Transverse colon (tissue), 4 donors: ENCODE data around the gene G6PC1. TPM values are rescaled to one million over a fixed set of nuclear protein-coding genes. Genes with fewer than 3 reads are reported as not detected.

Experiments used
- DNase-seq: peaks from one replicate; pipeline ENCODE4 v3.0.0-alpha.2; 2019
- H3K27ac ChIP-seq, 4 donors: fragments of 200-600 bp; sonication (generic); 2 replicates each; pipeline ENCODE4 v1.5.1; 2016 to 2018; ENCODE audit warnings: inconsistent platforms in 4 of 4
- H3K27me3 ChIP-seq: fragments of 200-600 bp; sonication (generic); 2 replicates; pipeline ENCODE4 v1.5.1; 2017; ENCODE audit warnings: inconsistent platforms
- H3K36me3 ChIP-seq, 4 donors: fragments of 200-600 bp; sonication (generic); 2 replicates each; pipeline ENCODE4 v1.5.1; 2017 to 2019; ENCODE audit warnings: inconsistent platforms in 4 of 4
- H3K4me1 ChIP-seq, 4 donors: fragments of 200-600 bp; sonication (generic); 2 replicates each; pipeline ENCODE4 v1.5.1; 2017 to 2020; ENCODE audit warnings: inconsistent platforms in 4 of 4
- H3K4me3 ChIP-seq, 4 donors: fragments of 200-600 bp; sonication (generic); 1 replicate in 1 of 4; 2 replicates in 3 of 4; pipeline versions ENCODE4 v1.5.1 to v1.6.1; 2017 to 2019; ENCODE audit warnings: inconsistent platforms in 4 of 4
- H3K9me3 ChIP-seq, 2 donors: fragments of 200-600 bp; sonication (generic); 2 replicates each; pipeline ENCODE4 v1.5.1; 2017 to 2019; ENCODE audit warnings: inconsistent platforms in 2 of 2
- CTCF ChIP-seq, 5 experiments: fragments of 200-600 bp in 3 of 5; fragments of 450-650 bp in 2 of 5; sonication (generic) in 3 of 5; IDR thresholded peaks; 1 replicate in 2 of 5; 2 replicates in 3 of 5; pipeline ENCODE4 v1.5.1; 2016 to 2017; ENCODE audit warnings: antibody characterized with exemption in 5 of 5, inconsistent platforms in 3 of 5, mild to moderate bottlenecking in 2 of 5, moderate library complexity in 1 of 5
- EP300 ChIP-seq: sonication (generic); formaldehyde crosslinking; IDR thresholded peaks from one replicate; pipeline ENCODE4 v1.6.1; 2017; ENCODE audit warnings: antibody characterized with exemption, low read depth
- POLR2A ChIP-seq: fragments of 450-650 bp; IDR thresholded peaks from one replicate; pipeline ENCODE4 v1.6.1; 2016; ENCODE audit warnings: antibody characterized with exemption, mild to moderate bottlenecking, moderate library complexity
- POLR2AphosphoS5 ChIP-seq, 3 donors: sonication (generic); formaldehyde crosslinking; IDR thresholded peaks; one replicate each; pipeline ENCODE4 v1.6.1; 2016; ENCODE audit warnings: antibody characterized with exemption in 3 of 3
- WGBS, 2 donors: methylation state at CpG; one replicate each; pipeline ENCODE4 v1.1.5; 2018; ENCODE audit warnings: low coverage in 1 of 2; 5-methylcytosine and 5-hydroxymethylcytosine counted together
- in situ Hi-C, 4 donors: fragments of 200-750 bp; cut with MboI; loops; one replicate each; pipeline versions ENCODE4 v1.15.0 to v1.15.1; 2017; ENCODE audit warnings: low sequenced_read_pairs in 3 of 4, low pct_ligation_motif_present in 1 of 4, low pct_unique_long_range_greater_than_20kb in 1 of 4
- intact Hi-C: fragments of 100-400 bp; cut with DNase I; formaldehyde crosslinking; loops from one replicate; pipeline ENCODE4 v1.15.1; 2023; ENCODE audit warnings: low total_unique reads
- total RNA-seq, 4 donors: library from RNA; depleted of rRNA; stranded (reverse); fragments of >200 nt; gene quantifications; one replicate each; pipeline ENCODE4 v1.1.0, GENCODE V29; 2016

Gene G6PC1
- total RNA-seq, 4 donors from 2014 or later, result 0.32 to 0.68 TPM; not detected in 2

GRCh38 chr17:42886283-42887176 is 14.1 kb upstream of the G6PC1 start:
- intact Hi-C loops (no loop called here), in situ Hi-C loops (no loop called here)
- no peak for DNase-seq
- H3K9me3 ChIP-seq, result no peaks in the 10 kb centered on the region
- WGBS, 2 donors, result 52 to 60% methylated on average over 8 to 15 of the region's 15 CpGs
- no peak overlapping the region for H3K27ac ChIP-seq
- H3K4me1 ChIP-seq, result peaks cover 0 to 8% (median 1%) of the 10 kb centered on the region in 4 donors
- H3K27me3 ChIP-seq, result no peaks in the 10 kb centered on the region
- no peak overlapping the region for H3K4me3 ChIP-seq
- TF ChIP-seq EP300, result no peak
- no peak for TF ChIP-seq CTCF (IDR thresholded peaks at IDR 0.05)
- TF ChIP-seq POLR2A, result no peak
- TF ChIP-seq POLR2AphosphoS5 (IDR thresholded peaks at IDR 0.05), result no peak
- H3K36me3 ChIP-seq, result no peaks in the 10 kb centered on the region

GRCh38 chr17:42889809-42890208 is 10.8 kb upstream of the G6PC1 start:
- 83 to 100% methylated on average over 2 to 7 of the region's 7 CpGs for WGBS, 2 donors
- Histone ChIP-seq H3K27me3 (no peaks in the 10 kb centered on the region), H3K9me3 (no peaks in the 10 kb centered on the region), H3K4me3 (no peak overlapping the region), H3K4me1 (peaks cover 4 to 41% (median 21%) of the 10 kb centered on the region in 4 donors), H3K27ac (no peak overlapping the region), H3K36me3 (no peaks in the 10 kb centered on the region)
- in situ Hi-C loops, result no loop called here
- TF ChIP-seq POLR2AphosphoS5 (IDR thresholded peaks at IDR 0.05) (no peak), POLR2A (no peak), CTCF (IDR thresholded peaks at IDR 0.05) (no peak), EP300 (no peak)
- no peak for DNase-seq
- intact Hi-C loops, result no loop called here

GRCh38 chr17:42891539-42892152 is 9.0 kb upstream of the G6PC1 start:
- 39 to 66% methylated on average over 4 to 10 of the region's 10 CpGs for WGBS, 2 donors
- no peaks in the 10 kb centered on the region for H3K9me3 ChIP-seq
- in situ Hi-C loops, result no loop called here
- TF ChIP-seq POLR2AphosphoS5 (IDR thresholded peaks at IDR 0.05) (no peak), CTCF (IDR thresholded peaks at IDR 0.05) (no peak), POLR2A (no peak), EP300 (no peak)
- peaks cover 5 to 49% (median 29%) of the 10 kb centered on the region in 4 donors for H3K4me1 ChIP-seq
- H3K36me3 ChIP-seq, result no peaks in the 10 kb centered on the region
- H3K4me3 ChIP-seq, result no peak overlapping the region
- peak overlapping the region; percentile 47 to 79 (median 63) for H3K27ac ChIP-seq
- peak; percentile 38 for DNase-seq
- intact Hi-C loops, result no loop called here
- H3K27me3 ChIP-seq, result no peaks in the 10 kb centered on the region

- TF ChIP-seq POLR2AphosphoS5 (IDR thresholded peaks at IDR 0.05) (no peak), EP300 (no peak), CTCF (IDR thresholded peaks at IDR 0.05) (no peak), POLR2A (no peak)
- H3K4me3 ChIP-seq, result no peak overlapping the region
- no peaks in the 10 kb centered on the region for H3K9me3 ChIP-seq
- in situ Hi-C loops, result no loop called here
- WGBS, 2 donors, result 28 to 37% methylated on average over 2 to 4 of the region's 4 CpGs
- no peak for DNase-seq
- H3K36me3 ChIP-seq, result no peaks in the 10 kb centered on the region
- intact Hi-C loops, result no loop called here
- no peaks in the 10 kb centered on the region for H3K27me3 ChIP-seq
- peaks cover 5 to 49% (median 29%) of the 10 kb centered on the region in 4 donors for H3K4me1 ChIP-seq
- H3K27ac ChIP-seq, result peak overlapping the region in 3 of 4 donors; percentile 21 to 50 (median 35)
Measured at GRCh38 chr17:42893359-42893758, 7.2 kb upstream of the G6PC1 start.
